Measurements from ENCODE around the gene CADPS. TPM values are rescaled to one million over a fixed set of nuclear protein-coding genes. Genes with fewer than 3 reads are reported as not detected.

CADPS gene
- polyA plus RNA-seq, 3 donors = 1.4 to 2.5 (median 2.2) TPM

GRCh38 chr3:62359531-62359930 lies 515.7 kb downstream of the CADPS start:
- no peak for DNase-seq

- no peak for DNase-seq
Measured at GRCh38 chr3:62356356-62356755, 518.9 kb downstream of the CADPS start.

GRCh38 chr3:62355703-62356102 lies 519.5 kb downstream of the CADPS start:
- DNase-seq = no peak

All from renal pelvis (tissue), 4 donors.